GM12864 (cell line): Measurements from ENCODE around the gene FAM120B.

Source experiments
- DNase-seq: peaks from one replicate; pipeline ENCODE4 v3.0.0-alpha.2; 2011; ENCODE audit warnings: low read depth
- H3K4me3 ChIP-seq: 2 replicates; pipeline ENCODE4 v1.5.1; 2011; ENCODE audit warnings: mild to moderate bottlenecking, low read depth, low read length, control low read depth
- CTCF ChIP-seq: IDR thresholded peaks from 2 replicates; pipeline ENCODE4 v1.5.1; 2011; ENCODE audit warnings: low read depth, mild to moderate bottlenecking, moderate library complexity, low read length, control low read depth, inconsistent platforms; ENCODE audit errors: missing control alignments

The FAM120B gene

GRCh38 chr6:170291271-170292110, 15.1 kb upstream of the FAM120B start:
- no peak for TF ChIP-seq CTCF
- H3K4me3 ChIP-seq: peak overlapping the region; percentile 6
- no peak for DNase-seq

GRCh38 chr6:170292111-170292406, 14.5 kb upstream of the FAM120B start:
- no peak for DNase-seq
- TF ChIP-seq CTCF: no peak
- H3K4me3 ChIP-seq: peak overlapping the region; percentile 6; the same call in 1 of the 2 replicates

- no peak for TF ChIP-seq CTCF
- no peak overlapping the region for H3K4me3 ChIP-seq
- no peak for DNase-seq
Observed at GRCh38 chr6:170292407-170293158, 14.0 kb upstream of the FAM120B start.

GRCh38 chr6:170293341-170294231, 13.0 kb upstream of the FAM120B start:
- no peak for TF ChIP-seq CTCF
- H3K4me3 ChIP-seq: no peak overlapping the region
- DNase-seq: no peak

GRCh38 chr6:170294298-170294730, 12.2 kb upstream of the FAM120B start:
- no peak for DNase-seq
- TF ChIP-seq CTCF: no peak
- H3K4me3 ChIP-seq: no peak overlapping the region

GRCh38 chr6:170294813-170295509, 11.6 kb upstream of the FAM120B start:
- DNase-seq: no peak
- H3K4me3 ChIP-seq: peak overlapping the region; percentile 51
- TF ChIP-seq CTCF: no peak
